ENCODE data around the gene ALKAL2. TPM values are rescaled to one million over a fixed set of nuclear protein-coding genes. Genes with fewer than 3 reads are reported as not detected.

The ALKAL2 gene
- total and polyA plus RNA-seq, 2 of the 13 experiments (the other 11 are each of a cell fraction or from before 2014, with no cell fraction given), result 0.22 to 1.7 TPM

DNA sequence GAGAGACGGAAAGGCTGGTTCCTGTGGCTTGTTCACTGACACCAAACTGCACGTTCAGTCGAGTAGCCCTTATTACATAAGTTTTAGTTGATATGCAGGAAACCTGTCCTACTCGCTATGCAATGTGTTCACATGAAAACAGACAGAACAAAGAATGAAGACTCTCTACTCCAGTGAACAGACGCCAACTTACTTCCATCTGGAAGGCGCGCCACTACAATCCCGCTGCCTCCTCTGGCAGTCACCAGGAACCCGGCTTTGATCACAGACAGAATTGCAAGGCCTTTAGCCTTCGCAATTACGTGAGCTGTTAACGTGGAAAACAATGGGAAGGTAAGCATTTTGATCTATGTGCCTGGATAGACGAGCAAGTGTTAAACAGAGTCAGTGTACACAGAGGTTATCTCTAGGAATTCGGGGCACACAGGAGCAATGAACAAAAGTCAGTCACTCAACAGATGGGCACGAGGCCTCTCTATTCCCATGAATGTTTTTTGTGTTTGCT lies 38.3 kb downstream of the ALKAL2 start (continued):
- TF ChIP-seq ZNF674 (CRISPR knock-in tag; IDR thresholded peaks at IDR 0.05; ENCODE audit: low read depth) (no peak), ZBTB20 (CRISPR knock-in tag; IDR thresholded peaks at IDR 0.05; ENCODE audit: borderline replicate concordance, low read depth) (peak; percentile 93), SMC3 (IDR thresholded peaks at IDR 0.05; ENCODE audit: low read length) (peak; percentile 13; the same call in 1 of the 2 replicates), CBFB (CRISPR knock-in tag; IDR thresholded peaks at IDR 0.05) (no peak), PCBP2 (optimal IDR thresholded peaks at IDR 0.05; ENCODE audit: low read depth, low read length, poor library complexity, severe bottlenecking) (no peak), ZBTB39 (CRISPR knock-in tag; IDR thresholded peaks at IDR 0.05) (peak; percentile 65; the same call in 1 of the 2 replicates), ZSCAN21 (CRISPR knock-in tag; IDR thresholded peaks at IDR 0.05; ENCODE audit: borderline replicate concordance) (peak; percentile 84), AKAP8 (CRISPR knock-in tag; IDR thresholded peaks at IDR 0.05) (no peak), ZNF230 (CRISPR knock-in tag; IDR thresholded peaks at IDR 0.05) (peak; percentile 71), ZNF138 (CRISPR knock-in tag; IDR thresholded peaks at IDR 0.05; ENCODE audit: low read depth) (no peak)
- TF ChIP-seq, protein P1, sequence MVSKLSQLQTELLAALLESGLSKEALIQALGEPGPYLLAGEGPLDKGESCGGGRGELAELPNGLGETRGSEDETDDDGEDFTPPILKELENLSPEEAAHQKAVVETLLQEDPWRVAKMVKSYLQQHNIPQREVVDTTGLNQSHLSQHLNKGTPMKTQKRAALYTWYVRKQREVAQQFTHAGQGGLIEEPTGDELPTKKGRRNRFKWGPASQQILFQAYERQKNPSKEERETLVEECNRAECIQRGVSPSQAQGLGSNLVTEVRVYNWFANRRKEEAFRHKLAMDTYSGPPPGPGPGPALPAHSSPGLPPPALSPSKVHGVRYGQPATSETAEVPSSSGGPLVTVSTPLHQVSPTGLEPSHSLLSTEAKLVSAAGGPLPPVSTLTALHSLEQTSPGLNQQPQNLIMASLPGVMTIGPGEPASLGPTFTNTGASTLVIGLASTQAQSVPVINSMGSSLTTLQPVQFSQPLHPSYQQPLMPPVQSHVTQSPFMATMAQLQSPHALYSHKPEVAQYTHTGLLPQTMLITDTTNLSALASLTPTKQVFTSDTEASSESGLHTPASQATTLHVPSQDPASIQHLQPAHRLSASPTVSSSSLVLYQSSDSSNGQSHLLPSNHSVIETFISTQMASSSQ (IDR thresholded peaks at IDR 0.05; ENCODE audit: low read depth), result peak; percentile 61
- TF ChIP-seq, protein P1 (CRISPR knock-in tag; IDR thresholded peaks at IDR 0.05; ENCODE audit: borderline replicate concordance), result peak; percentile 82
- TF ChIP-seq, protein P2, sequence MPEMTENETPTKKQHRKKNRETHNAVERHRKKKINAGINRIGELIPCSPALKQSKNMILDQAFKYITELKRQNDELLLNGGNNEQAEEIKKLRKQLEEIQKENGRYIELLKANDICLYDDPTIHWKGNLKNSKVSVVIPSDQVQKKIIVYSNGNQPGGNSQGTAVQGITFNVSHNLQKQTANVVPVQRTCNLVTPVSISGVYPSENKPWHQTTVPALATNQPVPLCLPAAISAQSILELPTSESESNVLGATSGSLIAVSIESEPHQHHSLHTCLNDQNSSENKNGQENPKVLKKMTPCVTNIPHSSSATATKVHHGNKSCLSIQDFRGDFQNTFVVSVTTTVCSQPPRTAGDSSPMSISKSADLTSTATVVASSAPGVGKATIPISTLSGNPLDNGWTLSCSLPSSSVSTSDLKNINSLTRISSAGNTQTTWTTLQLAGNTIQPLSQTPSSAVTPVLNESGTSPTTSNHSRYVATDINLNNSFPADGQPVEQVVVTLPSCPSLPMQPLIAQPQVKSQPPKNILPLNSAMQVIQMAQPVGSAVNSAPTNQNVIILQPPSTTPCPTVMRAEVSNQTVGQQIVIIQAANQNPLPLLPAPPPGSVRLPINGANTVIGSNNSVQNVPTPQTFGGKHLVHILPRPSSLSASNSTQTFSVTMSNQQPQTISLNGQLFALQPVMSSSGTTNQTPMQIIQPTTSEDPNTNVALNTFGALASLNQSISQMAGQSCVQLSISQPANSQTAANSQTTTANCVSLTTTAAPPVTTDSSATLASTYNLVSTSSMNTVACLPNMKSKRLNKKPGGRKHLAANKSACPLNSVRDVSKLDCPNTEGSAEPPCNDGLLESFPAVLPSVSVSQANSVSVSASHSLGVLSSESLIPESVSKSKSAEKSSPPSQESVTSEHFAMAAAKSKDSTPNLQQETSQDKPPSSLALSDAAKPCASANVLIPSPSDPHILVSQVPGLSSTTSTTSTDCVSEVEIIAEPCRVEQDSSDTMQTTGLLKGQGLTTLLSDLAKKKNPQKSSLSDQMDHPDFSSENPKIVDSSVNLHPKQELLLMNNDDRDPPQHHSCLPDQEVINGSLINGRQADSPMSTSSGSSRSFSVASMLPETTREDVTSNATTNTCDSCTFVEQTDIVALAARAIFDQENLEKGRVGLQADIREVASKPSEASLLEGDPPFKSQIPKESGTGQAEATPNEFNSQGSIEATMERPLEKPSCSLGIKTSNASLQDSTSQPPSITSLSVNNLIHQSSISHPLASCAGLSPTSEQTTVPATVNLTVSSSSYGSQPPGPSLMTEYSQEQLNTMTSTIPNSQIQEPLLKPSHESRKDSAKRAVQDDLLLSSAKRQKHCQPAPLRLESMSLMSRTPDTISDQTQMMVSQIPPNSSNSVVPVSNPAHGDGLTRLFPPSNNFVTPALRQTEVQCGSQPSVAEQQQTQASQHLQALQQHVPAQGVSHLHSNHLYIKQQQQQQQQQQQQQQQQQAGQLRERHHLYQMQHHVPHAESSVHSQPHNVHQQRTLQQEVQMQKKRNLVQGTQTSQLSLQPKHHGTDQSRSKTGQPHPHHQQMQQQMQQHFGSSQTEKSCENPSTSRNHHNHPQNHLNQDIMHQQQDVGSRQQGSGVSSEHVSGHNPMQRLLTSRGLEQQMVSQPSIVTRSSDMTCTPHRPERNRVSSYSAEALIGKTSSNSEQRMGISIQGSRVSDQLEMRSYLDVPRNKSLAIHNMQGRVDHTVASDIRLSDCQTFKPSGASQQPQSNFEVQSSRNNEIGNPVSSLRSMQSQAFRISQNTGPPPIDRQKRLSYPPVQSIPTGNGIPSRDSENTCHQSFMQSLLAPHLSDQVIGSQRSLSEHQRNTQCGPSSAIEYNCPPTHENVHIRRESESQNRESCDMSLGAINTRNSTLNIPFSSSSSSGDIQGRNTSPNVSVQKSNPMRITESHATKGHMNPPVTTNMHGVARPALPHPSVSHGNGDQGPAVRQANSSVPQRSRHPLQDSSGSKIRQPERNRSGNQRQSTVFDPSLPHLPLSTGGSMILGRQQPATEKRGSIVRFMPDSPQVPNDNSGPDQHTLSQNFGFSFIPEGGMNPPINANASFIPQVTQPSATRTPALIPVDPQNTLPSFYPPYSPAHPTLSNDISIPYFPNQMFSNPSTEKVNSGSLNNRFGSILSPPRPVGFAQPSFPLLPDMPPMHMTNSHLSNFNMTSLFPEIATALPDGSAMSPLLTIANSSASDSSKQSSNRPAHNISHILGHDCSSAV (CRISPR knock-in tag; IDR thresholded peaks at IDR 0.05; ENCODE audit: borderline replicate concordance), result no peak
- TF ChIP-seq, protein P3, sequence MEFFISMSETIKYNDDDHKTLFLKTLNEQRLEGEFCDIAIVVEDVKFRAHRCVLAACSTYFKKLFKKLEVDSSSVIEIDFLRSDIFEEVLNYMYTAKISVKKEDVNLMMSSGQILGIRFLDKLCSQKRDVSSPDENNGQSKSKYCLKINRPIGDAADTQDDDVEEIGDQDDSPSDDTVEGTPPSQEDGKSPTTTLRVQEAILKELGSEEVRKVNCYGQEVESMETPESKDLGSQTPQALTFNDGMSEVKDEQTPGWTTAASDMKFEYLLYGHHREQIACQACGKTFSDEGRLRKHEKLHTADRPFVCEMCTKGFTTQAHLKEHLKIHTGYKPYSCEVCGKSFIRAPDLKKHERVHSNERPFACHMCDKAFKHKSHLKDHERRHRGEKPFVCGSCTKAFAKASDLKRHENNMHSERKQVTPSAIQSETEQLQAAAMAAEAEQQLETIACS (CRISPR knock-in tag; IDR thresholded peaks at IDR 0.05), result no peak

Data from HepG2 (cell line).